ENCODE measurements around the gene KAT5.

DNA sequence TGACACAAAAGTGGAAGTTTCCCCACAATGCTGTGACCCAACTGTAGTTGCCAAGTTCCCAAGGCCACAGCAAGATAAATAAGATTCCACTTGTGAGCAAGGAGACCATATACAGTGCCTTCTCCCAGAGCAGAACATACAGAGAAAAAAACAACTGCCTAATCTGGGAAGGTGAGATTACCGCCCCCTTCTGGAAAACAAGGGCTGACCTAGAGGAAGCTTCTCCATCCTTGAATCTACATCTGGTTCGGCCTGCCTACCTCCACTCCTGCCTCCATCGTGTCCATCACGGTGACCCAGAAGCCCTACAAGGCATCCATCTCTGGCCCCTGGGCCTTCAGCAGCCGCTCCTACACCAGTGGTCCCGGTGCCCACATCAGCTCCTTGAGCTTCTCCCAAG lies 14.6 kb downstream of the KAT5 start:
- TF ChIP-seq, protein P1, sequence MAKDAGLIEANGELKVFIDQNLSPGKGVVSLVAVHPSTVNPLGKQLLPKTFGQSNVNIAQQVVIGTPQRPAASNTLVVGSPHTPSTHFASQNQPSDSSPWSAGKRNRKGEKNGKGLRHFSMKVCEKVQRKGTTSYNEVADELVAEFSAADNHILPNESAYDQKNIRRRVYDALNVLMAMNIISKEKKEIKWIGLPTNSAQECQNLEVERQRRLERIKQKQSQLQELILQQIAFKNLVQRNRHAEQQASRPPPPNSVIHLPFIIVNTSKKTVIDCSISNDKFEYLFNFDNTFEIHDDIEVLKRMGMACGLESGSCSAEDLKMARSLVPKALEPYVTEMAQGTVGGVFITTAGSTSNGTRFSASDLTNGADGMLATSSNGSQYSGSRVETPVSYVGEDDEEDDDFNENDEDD (CRISPR knock-in tag; IDR thresholded peaks at IDR 0.05; ENCODE audit: borderline replicate concordance), result no peak
- no peak for TF ChIP-seq BRCA1 (CRISPR knock-in tag; IDR thresholded peaks at IDR 0.05)
- TF ChIP-seq, protein P2, sequence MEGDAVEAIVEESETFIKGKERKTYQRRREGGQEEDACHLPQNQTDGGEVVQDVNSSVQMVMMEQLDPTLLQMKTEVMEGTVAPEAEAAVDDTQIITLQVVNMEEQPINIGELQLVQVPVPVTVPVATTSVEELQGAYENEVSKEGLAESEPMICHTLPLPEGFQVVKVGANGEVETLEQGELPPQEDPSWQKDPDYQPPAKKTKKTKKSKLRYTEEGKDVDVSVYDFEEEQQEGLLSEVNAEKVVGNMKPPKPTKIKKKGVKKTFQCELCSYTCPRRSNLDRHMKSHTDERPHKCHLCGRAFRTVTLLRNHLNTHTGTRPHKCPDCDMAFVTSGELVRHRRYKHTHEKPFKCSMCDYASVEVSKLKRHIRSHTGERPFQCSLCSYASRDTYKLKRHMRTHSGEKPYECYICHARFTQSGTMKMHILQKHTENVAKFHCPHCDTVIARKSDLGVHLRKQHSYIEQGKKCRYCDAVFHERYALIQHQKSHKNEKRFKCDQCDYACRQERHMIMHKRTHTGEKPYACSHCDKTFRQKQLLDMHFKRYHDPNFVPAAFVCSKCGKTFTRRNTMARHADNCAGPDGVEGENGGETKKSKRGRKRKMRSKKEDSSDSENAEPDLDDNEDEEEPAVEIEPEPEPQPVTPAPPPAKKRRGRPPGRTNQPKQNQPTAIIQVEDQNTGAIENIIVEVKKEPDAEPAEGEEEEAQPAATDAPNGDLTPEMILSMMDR (CRISPR knock-in tag; IDR thresholded peaks at IDR 0.05), result 0 out of 2 replicates have a peak, but pooled peaks have one; percentile 9
- TF ChIP-seq, protein P3, sequence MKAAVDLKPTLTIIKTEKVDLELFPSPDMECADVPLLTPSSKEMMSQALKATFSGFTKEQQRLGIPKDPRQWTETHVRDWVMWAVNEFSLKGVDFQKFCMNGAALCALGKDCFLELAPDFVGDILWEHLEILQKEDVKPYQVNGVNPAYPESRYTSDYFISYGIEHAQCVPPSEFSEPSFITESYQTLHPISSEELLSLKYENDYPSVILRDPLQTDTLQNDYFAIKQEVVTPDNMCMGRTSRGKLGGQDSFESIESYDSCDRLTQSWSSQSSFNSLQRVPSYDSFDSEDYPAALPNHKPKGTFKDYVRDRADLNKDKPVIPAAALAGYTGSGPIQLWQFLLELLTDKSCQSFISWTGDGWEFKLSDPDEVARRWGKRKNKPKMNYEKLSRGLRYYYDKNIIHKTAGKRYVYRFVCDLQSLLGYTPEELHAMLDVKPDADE (CRISPR knock-in tag; IDR thresholded peaks at IDR 0.05), result no peak
- TF ChIP-seq SIN3B (IDR thresholded peaks at IDR 0.05; ENCODE audit: low read length), result no peak
- TF ChIP-seq MLLT10 (CRISPR knock-in tag; IDR thresholded peaks at IDR 0.05), result no peak
- no peak for TF ChIP-seq TRIM24 (CRISPR knock-in tag; IDR thresholded peaks at IDR 0.05)
